GM13976 (cell line): ENCODE measurements around the gene SLC11A1.

Experiments used
- DNase-seq: peaks from one replicate; pipeline ENCODE4 v3.0.0; 2012; ENCODE audit warnings: low spot score
- in situ Hi-C: fragments of 300-500 bp; cut with MboI; formaldehyde crosslinking; loops from one replicate; pipeline ENCODE4 v1.12.0; 2022; ENCODE audit warnings: low sequenced_read_pairs, mixed read lengths, inconsistent platforms; ENCODE audit not compliant: unreplicated experiment
- TF ChIP-seq, protein P1 (sequence below): IDR thresholded peaks from 2 replicates; pipeline ENCODE4 v1.5.1; 2012; ENCODE audit warnings: borderline replicate concordance, mild to moderate bottlenecking; ENCODE audit not compliant: insufficient read depth; ENCODE audit errors: extremely low read depth, missing control alignments, control extremely low read depth

The SLC11A1 gene

DNA sequence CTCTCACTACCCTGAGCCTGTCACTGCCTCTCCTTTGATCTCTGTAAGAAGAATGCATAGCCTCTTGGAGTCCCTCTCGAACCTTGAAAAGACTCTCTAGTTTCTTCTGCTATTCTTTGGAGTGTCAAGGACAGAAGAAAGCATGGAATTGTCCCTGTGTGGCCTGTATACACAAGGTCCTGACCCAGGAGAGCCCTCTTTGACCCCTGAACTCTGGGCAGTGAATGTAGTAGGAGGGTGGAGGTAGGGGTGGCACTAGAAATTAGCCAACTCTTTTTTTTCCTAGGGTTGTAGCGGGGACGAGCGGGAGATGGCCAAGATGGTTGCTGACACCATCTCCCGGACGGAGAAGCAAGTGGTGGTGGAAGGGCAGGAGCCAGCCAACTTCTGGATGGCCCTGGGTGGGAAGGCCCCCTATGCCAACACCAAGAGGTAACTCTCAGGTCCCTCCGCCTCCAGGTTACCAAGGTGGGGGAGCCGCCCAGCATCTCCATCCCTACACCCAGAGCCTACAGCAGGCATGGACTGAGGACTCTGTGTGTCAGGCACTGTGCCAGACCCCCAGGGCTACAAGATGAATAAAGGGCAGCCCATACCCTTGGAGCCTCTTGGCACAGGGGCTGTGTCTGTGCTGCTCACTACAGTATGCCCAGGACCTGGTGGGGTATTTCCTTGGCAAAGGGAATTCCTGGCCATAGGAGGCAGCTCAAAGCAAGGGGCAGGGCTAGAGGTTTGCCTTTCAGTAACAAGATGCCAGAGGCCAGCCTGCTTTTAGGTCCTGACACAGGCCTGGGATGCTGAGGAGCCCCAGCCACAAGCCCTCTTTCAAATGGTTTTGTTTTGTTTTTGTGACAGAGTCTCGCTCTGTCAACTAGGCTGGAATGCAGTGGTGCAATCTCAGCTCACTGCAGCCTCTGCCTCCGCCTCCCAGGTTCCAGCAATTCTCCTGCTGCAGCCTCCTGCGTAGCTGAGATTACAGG, 53.2 kb downstream of the SLC11A1 start:
- no peak for DNase-seq
- in situ Hi-C loops: no loop called here

DNA sequence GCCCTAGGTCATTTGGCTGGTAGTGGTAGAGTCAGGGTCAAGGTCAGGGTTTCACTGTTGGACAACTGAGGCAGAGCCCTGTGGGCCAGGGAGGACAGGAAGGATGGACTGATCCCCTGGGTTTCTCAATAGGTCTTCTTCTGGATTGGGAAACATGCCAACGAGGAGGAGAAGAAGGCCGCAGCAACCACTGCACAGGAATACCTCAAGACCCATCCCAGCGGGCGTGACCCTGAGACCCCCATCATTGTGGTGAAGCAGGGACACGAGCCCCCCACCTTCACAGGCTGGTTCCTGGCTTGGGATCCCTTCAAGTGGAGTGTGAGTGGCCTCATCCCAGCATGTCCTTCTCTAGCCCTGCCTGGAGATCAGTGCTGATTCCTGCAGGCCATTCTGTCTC, 54.9 kb downstream of the SLC11A1 start:
- TF ChIP-seq, protein P1, sequence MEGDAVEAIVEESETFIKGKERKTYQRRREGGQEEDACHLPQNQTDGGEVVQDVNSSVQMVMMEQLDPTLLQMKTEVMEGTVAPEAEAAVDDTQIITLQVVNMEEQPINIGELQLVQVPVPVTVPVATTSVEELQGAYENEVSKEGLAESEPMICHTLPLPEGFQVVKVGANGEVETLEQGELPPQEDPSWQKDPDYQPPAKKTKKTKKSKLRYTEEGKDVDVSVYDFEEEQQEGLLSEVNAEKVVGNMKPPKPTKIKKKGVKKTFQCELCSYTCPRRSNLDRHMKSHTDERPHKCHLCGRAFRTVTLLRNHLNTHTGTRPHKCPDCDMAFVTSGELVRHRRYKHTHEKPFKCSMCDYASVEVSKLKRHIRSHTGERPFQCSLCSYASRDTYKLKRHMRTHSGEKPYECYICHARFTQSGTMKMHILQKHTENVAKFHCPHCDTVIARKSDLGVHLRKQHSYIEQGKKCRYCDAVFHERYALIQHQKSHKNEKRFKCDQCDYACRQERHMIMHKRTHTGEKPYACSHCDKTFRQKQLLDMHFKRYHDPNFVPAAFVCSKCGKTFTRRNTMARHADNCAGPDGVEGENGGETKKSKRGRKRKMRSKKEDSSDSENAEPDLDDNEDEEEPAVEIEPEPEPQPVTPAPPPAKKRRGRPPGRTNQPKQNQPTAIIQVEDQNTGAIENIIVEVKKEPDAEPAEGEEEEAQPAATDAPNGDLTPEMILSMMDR: no peak
- no peak for DNase-seq
- in situ Hi-C loops: no loop called here

More for the DNA sequence above, 53.2 kb downstream of the SLC11A1 start:
- TF ChIP-seq, protein P1: no peak

DNA sequence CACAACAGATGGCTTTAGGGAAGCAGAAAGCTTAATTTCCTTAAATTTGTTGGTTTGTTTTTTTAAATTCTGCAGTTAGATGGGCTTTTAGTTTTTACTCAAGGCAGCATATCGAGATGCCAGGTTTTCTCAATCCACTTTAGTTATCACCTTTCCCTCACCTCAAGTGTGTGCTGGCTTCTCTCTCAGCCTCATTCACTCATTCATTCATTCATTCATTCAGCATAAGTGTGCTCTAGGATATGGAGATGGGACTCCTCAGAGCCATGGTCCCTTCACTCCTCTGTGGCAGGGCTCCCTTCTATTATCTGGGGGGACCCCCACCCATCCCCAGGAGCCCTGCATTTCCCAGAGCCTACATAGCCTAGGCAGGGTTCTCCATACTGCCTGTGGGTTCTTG, 55.9 kb downstream of the SLC11A1 start:
- in situ Hi-C loops: no loop called here
- TF ChIP-seq, protein P1: no peak

DNA sequence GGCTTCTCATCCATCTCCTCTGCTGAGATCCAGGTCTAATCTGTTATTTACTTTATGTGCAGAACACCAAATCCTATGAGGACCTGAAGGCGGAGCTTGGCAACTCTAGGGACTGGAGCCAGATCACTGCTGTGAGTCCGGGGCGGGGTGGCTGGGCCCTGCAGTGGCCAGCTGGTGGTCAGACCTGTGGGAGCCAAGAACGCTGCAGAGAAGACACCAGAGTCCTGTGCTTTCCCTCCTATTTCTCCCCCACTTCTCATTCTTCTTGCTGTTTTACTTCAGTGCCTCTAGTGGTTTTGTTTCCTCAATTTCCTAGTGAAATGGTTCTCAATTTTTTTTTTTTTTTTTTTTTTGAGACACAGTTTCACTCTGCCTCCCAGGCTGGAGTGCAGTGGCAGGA, 56.5 kb downstream of the SLC11A1 start:
- in situ Hi-C loops: no loop called here
- DNase-seq: peak; percentile 33
- TF ChIP-seq, protein P1: no peak

More for the DNA sequence above, 55.9 kb downstream of the SLC11A1 start:
- DNase-seq: no peak

DNA sequence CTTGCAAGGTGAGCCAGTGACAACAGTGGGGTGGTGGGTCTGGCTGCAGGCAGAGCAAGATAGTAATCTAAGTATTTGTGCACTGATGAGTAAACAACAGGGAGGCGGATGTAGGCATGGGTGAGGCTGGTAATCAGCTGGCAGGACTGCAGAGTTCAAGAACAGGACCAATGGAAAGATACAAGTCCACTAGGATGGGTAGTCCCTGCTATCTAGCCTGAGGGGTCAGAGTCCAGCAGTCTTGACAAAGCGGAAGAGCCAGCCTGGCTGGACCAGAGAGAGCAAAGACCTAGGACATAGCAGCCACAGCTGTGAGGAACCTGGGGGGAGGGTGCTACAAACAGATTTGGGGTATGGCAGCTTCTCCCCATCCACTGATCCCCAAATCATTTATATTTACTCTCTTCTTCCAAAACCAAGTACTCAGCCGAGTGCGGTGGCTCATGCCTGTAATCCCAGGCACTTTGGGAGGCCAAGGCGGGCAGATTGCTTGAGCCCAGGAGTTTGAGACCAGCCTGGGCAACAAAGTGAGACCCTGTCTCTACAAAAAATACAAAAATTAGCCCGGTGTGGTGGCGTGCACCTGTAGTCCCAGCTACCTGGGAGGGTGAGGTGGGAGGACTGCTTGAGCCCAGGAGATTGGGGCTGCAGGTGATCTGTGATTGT, 62.8 kb downstream of the SLC11A1 start:
- TF ChIP-seq, protein P1: no peak
- DNase-seq: no peak
- in situ Hi-C loops: no loop called here

DNA sequence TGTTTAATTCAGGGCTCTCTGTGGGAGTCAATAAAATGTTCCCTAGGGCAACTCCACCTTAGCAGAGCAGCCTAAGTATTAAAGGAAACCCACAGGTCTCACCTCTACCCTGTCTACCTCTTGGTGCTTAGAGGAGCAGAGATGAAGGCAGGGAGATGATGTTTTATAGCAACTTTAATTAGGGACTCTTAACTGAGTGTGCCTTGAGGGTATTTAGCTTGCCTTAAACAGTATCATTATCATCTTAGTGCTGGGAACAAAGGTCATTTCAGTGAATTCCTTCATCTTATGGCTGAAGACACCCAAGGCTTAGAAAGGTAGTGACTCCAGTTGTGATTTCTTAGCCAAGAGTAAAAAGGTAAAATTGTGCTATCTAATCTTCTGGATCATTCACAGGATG, 63.5 kb downstream of the SLC11A1 start:
- in situ Hi-C loops: no loop called here
- TF ChIP-seq, protein P1: no peak
- DNase-seq: no peak
